CD1c-positive myeloid dendritic cell (primary cell): ENCODE results near the gene DNAJC9.

Experiments used
- DNase-seq: peaks from one replicate; pipeline ENCODE4 v3.0.0-alpha.2; 2016; ENCODE audit errors: extremely low spot score

DNAJC9 gene

GRCh38 chr10:73238990-73239566 is 8.0 kb downstream of the DNAJC9 start:
- DNase-seq = no peak

DNA sequence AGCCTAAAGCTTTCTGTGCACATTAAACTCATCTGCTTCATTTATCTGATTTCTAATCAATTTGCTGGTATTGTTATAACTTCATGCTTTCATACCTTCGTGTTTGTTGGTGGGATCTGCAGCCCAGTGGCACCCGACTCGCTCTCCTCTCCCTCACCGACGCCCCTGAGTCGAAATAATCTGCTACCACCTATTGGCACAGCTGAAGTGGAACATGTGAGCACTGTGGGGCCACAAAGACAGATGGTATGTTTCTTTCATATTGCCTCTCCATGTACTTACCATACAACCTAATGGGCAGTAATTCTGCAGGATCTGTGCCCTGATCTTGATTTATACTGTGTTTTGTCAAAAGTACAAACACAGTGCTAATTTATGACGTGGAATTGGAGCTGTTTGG is 12.4 kb downstream of the DNAJC9 start:
- no peak for DNase-seq

DNA sequence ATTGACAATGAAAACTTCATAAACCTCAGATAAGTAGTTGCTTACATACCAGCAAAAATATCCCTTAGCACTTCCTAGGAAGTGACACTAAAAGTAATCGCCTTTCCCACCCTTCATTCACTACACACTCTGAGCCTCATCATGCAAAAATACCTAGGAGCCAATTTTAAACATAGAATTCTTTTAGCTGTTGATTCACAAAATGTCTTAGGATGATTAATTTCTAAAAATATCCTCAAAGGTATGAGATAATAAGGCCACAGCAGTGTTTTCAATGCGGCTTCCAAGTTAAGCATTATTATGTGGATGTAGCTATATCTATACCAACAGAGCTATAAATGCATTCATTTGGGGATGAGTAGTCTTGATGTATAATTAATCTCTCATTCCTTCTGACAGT is 13.2 kb downstream of the DNAJC9 start:
- DNase-seq = no peak

DNA sequence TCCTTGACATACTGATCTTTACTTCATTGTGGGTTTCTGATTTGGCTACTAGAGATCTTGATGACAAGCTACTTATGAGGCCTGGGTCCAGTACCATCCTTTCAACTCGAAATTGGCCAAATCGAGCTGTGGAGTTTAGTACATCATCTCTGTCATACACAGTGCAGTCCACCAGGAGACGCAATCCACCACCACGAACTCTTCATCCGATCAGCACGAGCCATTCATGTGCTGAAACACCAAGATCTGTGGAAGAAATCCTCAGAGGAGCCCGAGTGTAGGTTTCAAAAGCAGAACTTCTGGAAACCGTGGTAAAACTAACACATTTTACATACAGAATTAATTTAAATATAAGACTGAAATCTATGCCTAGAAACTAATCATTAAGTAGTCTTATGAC is 14.2 kb downstream of the DNAJC9 start:
- DNase-seq = no peak

- peak; percentile 60 for DNase-seq
These were observed 17.5 kb downstream of the DNAJC9 start for GRCh38 chr10:73229567-73229966.

DNA sequence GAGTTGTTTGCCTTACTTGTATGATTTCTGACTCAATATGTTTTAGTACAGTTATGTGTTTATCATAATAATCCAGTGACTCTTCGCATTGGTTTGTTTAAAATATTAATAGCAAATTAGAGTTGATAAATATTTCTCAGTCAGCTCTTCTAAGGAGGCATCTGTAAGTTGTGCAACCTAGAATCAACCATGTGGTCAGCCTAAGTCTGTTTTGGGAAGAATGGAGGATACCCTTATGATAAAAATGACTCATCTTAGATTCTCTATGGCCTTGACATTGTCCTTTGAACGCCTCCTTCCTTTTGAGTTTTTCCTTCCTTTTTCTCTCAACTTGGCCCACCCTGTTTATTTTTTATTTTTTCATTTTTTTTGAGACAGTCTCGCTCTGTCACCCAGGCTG is 18.8 kb downstream of the DNAJC9 start:
- DNase-seq = peak; percentile 29

DNA sequence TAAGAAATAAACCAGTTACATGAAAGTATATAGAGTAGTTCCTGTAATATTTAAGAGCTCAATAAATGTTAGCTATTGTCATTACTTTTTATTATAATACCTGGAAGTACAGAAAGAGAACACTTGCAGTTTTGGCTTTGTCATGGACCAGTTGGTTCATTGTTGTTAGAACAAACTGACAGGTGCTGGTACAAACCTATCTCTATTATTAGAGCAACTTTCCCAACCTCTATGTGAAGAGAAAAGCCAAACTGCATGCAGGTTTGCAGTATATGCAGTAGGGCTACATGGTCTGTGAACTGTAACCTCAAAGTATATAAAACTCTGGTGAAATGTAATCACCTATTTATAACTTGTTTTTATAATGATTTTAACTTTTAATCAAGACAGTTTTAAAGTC is 20.4 kb downstream of the DNAJC9 start:
- DNase-seq = no peak

DNA sequence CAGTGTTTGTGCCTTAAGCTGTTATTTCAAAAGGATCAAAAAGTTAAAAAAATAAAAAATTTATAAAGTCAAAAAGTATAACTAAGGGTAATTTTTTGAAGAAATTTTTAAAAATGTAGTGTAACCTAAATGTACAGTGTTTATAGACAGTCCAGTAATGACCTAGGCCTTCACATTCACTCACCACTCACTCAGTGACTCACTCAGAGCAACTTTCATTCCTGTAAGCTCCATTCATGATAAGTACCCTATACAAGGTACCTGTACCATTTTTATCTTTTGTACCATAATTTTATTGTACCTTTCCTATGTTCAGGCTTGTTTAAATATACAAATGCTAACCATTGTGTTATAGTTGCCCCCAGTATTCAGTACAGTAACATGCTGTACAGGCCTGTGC is 21.5 kb downstream of the DNAJC9 start:
- no peak for DNase-seq

DNA sequence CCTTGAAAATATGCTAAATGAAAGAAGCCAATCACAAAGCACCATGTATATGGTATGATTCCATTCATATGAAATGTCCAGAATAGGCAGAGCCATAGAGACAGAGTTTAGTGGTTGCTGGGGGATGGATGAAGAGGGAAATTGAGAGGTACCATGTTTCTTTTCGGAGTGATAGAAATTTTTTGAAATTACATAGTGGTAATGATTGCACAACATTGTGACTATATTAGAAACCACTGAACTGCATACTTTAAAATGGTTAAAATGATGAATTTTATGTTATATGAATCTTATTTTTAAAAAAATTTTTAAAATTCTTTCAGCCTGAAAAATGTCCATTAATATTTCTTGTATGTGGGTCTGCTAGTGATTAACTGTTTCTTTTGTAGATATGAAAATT is 26.1 kb downstream of the DNAJC9 start:
- DNase-seq = no peak

- no peak for DNase-seq
These were observed 27.7 kb downstream of the DNAJC9 start for GRCh38 chr10:73219384-73219783.

- DNase-seq = peak; percentile 10
These were observed 28.4 kb downstream of the DNAJC9 start for GRCh38 chr10:73218431-73219191.

DNA sequence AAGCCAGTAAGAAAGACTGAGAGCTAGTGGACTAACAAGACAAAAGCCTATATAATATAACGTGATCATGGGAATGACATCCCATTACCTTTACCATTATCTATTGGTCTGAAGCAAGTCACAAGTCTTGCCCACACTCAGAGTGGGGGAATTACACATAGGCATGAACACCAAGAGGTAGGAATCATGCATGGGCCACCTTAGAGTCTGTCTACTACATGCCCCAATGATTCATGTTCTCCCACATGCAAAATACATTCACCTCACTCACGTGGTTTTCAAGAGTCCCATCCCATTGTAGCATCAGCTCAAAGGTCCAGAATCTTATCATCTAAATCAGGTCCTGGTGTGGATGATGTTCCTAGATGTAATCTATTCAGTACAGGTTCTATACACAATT is 29.4 kb downstream of the DNAJC9 start:
- DNase-seq = no peak

- no peak for DNase-seq
These were observed 31.3 kb downstream of the DNAJC9 start for GRCh38 chr10:73215749-73216148.

DNA sequence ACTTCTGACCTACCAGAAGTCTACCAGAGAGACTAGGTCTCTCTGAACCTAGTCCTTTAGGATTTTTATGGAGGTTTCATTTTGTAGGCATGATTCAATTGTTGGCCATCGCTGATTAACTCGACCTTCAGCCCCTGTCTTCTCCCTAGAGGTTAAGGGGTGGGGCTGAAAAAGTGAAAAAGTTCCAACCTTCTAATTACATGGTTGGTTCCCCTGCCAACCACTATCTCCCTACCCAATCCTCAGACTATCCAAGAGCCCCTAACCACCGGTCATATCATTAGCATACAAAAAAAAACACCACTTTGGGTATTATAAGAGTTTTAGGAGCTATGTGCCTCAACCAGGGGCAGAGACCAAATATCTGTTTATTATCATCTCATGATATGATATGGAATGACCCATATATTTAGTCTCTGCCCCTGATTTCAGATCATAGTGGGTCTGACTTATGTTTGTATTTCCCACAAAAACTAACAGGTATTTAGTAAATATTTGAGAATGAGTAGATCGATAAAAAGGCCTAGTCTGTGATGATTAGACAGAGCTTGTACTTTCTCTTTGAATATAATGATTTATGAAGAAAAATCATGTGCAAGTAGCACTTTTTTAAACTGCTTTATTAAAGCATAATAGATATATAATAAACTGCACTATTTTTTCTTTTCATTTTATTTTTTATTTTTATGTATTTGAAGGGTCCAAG is 35.8 kb downstream of the DNAJC9 start:
- DNase-seq = no peak

GRCh38 chr10:73210395-73211105 is 36.5 kb downstream of the DNAJC9 start:
- no peak for DNase-seq

DNA sequence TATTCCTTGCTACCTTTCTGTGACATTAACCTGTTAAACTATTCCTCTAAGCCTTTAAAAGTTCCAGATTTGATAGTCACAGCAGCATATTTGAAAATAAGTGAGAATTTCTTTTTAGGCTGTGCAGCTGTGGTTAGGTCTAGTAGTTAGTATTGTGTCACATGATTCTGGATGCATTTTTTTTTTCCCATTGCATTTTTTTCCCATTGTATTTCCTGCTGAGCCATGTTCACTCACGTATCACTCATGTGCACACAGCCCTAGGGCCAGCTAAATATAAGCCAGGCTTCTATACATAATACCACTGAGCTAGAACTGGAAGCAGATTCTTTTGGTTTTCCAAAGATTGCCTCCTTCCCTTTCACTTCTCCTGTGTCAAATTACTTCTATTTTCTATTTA is 37.4 kb downstream of the DNAJC9 start:
- DNase-seq = no peak

DNA sequence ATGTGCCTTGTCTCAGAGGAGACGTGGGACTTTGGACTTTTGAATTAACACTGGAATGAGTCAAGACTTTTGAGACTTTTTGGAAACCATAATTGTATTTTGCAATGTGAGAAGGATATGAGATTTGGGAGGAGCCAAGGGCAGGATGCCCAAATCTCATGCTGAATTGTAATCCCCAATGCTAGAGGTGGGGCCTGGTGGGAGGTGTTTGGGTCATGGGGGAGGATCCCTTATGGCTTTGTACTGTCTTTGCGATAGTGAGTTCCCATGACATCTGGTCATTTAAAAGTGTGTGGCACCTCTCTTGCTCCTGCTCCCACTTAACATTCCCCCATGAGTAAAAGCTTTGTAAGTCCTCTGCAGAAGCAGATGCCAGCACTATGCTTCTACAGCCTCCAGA is 39.2 kb downstream of the DNAJC9 start:
- no peak for DNase-seq

DNA sequence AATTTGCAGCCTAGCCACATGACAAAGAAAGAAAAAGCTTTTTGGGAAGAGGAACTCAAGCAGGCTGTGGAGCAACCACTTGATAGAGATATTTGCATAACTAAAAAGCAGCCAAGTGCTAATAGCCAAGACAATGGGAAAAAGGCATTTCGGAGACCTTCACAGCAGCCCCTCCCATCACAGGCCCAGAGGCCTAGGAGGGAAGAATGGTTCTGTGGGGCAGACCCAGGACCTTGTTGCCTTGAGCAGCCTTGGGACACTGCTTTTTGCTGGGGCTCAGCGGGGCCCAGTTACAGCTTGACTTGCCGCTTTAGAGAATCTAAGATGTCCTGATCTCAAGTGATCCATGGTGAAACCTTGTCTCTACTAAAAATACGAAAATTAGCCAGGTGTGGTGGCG is 40.7 kb downstream of the DNAJC9 start:
- DNase-seq = no peak

DNA sequence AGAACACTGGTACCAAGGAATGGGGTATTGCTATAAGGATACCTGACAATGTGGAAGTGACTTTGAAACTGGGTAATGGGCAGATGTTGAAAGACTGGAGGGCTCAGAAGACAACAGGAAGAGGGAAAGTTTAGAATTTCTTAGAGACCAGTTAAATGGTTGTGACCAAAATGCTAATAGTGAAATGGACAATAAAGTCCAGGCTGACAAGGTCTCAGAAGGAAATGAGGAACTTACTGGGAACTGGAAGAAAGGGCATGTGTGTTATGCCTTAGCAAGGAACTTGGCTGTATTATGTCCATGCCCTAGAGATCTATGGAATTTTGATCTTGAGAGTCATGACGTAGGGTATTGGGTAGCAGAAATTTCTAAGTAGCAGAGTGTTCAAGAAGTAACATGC is 41.2 kb downstream of the DNAJC9 start:
- peak; percentile 13 for DNase-seq

- DNase-seq = no peak
These were observed 42.0 kb downstream of the DNAJC9 start for GRCh38 chr10:73205081-73205480.
